ENCODE data around the gene GPX2. TPM values are rescaled to one million over a fixed set of nuclear protein-coding genes. Genes with fewer than 3 reads are reported as not detected.

Gene GPX2
- total and polyA plus RNA-seq, 4 donors: 6.9 to 1,067 (median 325) TPM

GRCh38 chr14:64899958-64900357 lies 42.6 kb downstream of the GPX2 start:
- no peak overlapping the region for H3K4me3 ChIP-seq (ENCODE audit: low read depth in 1 of 3, low read length in 3 of 3)
- no peak for DNase-seq (ENCODE audit: low spot score)
- H3K9me3 ChIP-seq (ENCODE audit: control insufficient read depth in 4 of 4, low read length in 3 of 4): no peaks in the 10 kb centered on the region
- TF ChIP-seq YY1 (IDR thresholded peaks at IDR 0.05): no peak
- no peak for TF ChIP-seq SP1 (IDR thresholded peaks at IDR 0.05)
- TF ChIP-seq NR2F2 (IDR thresholded peaks at IDR 0.05): no peak
- no peak for TF ChIP-seq ATF3 (IDR thresholded peaks at IDR 0.05)
- TF ChIP-seq, protein P1, sequence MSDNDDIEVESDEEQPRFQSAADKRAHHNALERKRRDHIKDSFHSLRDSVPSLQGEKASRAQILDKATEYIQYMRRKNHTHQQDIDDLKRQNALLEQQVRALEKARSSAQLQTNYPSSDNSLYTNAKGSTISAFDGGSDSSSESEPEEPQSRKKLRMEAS (IDR thresholded peaks at IDR 0.05): no peak
- TF ChIP-seq JUND (IDR thresholded peaks at IDR 0.05): no peak
- 59% methylated on average over 1 of the region's 1 CpG for WGBS
- H3K27ac ChIP-seq (ENCODE audit: low read depth in 1 of 2, low read length in 2 of 2): no peak overlapping the region
- no peaks in the 10 kb centered on the region for H3K27me3 ChIP-seq (ENCODE audit: control insufficient read depth in 4 of 4, insufficient read depth in 4 of 4, low read length in 3 of 4)
- H3K36me3 ChIP-seq (ENCODE audit: control insufficient read depth in 4 of 4, insufficient read depth in 3 of 4, low read depth in 1 of 4, low read length in 3 of 4): no peaks in the 10 kb centered on the region
- no peaks in the 10 kb centered on the region for H3K4me1 ChIP-seq (ENCODE audit: control insufficient read depth in 4 of 4, insufficient read depth in 4 of 4, low read length in 3 of 4)
- no peak overlapping the region for H3K9ac ChIP-seq (ENCODE audit: low read depth in 1 of 2, low read length in 2 of 2)

DNA sequence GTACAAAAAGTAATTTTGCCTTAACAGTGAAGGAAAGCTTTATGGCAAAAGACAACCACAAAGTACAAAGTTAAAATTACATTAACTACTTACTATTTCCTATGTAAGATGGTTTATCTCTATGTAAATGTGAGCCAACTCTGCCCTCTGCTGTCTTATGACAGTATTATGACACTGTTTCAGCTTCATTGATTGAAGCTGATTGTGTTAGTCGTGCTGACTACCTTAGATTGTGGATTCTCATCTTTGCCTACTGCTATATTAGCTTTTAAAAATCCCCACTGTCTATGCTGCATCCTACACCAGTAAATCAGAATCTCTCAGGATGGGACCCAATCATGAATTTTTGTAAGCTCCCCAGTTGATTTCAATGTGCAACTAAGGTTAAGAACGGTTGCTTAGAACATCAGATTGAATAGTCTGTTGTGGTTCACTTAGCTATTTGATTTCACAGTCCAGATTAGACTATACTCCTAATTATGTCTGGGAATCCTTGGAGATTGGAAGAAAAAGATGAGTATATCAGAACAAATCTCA lies 50.6 kb downstream of the GPX2 start:
- Histone ChIP-seq H3K36me3 (ENCODE audit: control insufficient read depth in 4 of 4, insufficient read depth in 3 of 4, low read depth in 1 of 4, low read length in 3 of 4) (no peaks in the 10 kb centered on the region), H3K9me3 (ENCODE audit: control insufficient read depth in 4 of 4, low read length in 3 of 4) (no peaks in the 10 kb centered on the region), H3K9ac (ENCODE audit: low read depth in 1 of 2, low read length in 2 of 2) (no peak overlapping the region), H3K27ac (ENCODE audit: low read depth in 1 of 2, low read length in 2 of 2) (no peak overlapping the region), H3K27me3 (ENCODE audit: control insufficient read depth in 4 of 4, insufficient read depth in 4 of 4, low read length in 3 of 4) (no peaks in the 10 kb centered on the region), H3K4me1 (ENCODE audit: control insufficient read depth in 4 of 4, insufficient read depth in 4 of 4, low read length in 3 of 4) (peaks cover 0 to 5% (median 2%) of the 10 kb centered on the region in 4 donors), H3K4me3 (ENCODE audit: low read depth in 1 of 3, low read length in 3 of 3) (no peak overlapping the region)
- no peak for TF ChIP-seq HNF4A (conservative IDR thresholded peaks at IDR 0.05)
- TF ChIP-seq, protein P1 (IDR thresholded peaks at IDR 0.05): no peak
- TF ChIP-seq RAD21 (IDR thresholded peaks at IDR 0.05): peak; percentile 89 to 91
- TF ChIP-seq, protein P2, sequence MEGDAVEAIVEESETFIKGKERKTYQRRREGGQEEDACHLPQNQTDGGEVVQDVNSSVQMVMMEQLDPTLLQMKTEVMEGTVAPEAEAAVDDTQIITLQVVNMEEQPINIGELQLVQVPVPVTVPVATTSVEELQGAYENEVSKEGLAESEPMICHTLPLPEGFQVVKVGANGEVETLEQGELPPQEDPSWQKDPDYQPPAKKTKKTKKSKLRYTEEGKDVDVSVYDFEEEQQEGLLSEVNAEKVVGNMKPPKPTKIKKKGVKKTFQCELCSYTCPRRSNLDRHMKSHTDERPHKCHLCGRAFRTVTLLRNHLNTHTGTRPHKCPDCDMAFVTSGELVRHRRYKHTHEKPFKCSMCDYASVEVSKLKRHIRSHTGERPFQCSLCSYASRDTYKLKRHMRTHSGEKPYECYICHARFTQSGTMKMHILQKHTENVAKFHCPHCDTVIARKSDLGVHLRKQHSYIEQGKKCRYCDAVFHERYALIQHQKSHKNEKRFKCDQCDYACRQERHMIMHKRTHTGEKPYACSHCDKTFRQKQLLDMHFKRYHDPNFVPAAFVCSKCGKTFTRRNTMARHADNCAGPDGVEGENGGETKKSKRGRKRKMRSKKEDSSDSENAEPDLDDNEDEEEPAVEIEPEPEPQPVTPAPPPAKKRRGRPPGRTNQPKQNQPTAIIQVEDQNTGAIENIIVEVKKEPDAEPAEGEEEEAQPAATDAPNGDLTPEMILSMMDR (IDR thresholded peaks at IDR 0.05; ENCODE audit: low read depth, low read length, missing input control): peak; percentile 69
- DNase-seq (ENCODE audit: low spot score): no peak
- 44% methylated on average over 2 of the region's 2 CpGs for WGBS

- no peaks in the 10 kb centered on the region for H3K27me3 ChIP-seq (ENCODE audit: control insufficient read depth in 4 of 4, insufficient read depth in 4 of 4, low read length in 3 of 4)
- H3K9ac ChIP-seq (ENCODE audit: low read depth in 1 of 2, low read length in 2 of 2): no peak overlapping the region
- WGBS: 81% methylated on average over 4 of the region's 4 CpGs
- no peak for TF ChIP-seq RAD21 (IDR thresholded peaks at IDR 0.05)
- no peak for TF ChIP-seq FOXA2 (IDR thresholded peaks at IDR 0.05)
- no peak for TF ChIP-seq RXRA (IDR thresholded peaks at IDR 0.05)
- no peak for TF ChIP-seq HNF4A (conservative IDR thresholded peaks at IDR 0.05)
- no peak for TF ChIP-seq GABPA (IDR thresholded peaks at IDR 0.05 in 1 of 2, conservative IDR thresholded peaks at IDR 0.05 in 1 of 2)
- TF ChIP-seq FOXA1 (IDR thresholded peaks at IDR 0.05): no peak
- TF ChIP-seq YY1 (IDR thresholded peaks at IDR 0.05): no peak
- TF ChIP-seq SP1 (IDR thresholded peaks at IDR 0.05): no peak
- TF ChIP-seq ATF3 (IDR thresholded peaks at IDR 0.05): no peak
- TF ChIP-seq, protein P2 (IDR thresholded peaks at IDR 0.05; ENCODE audit: low read depth, low read length, missing input control): no peak
- H3K27ac ChIP-seq (ENCODE audit: low read depth in 1 of 2, low read length in 2 of 2): no peak overlapping the region
- no peaks in the 10 kb centered on the region for H3K36me3 ChIP-seq (ENCODE audit: control insufficient read depth in 4 of 4, insufficient read depth in 3 of 4, low read depth in 1 of 4, low read length in 3 of 4)
- no peak for DNase-seq (ENCODE audit: low spot score)
- H3K4me3 ChIP-seq (ENCODE audit: low read depth in 1 of 3, low read length in 3 of 3): no peak overlapping the region
- no peaks in the 10 kb centered on the region for H3K9me3 ChIP-seq (ENCODE audit: control insufficient read depth in 4 of 4, low read length in 3 of 4)
- H3K4me1 ChIP-seq (ENCODE audit: control insufficient read depth in 4 of 4, insufficient read depth in 4 of 4, low read length in 3 of 4): peaks cover 0 to 5% (median 2%) of the 10 kb centered on the region in 4 donors
Observed at GRCh38 chr14:64891173-64891838, 51.2 kb downstream of the GPX2 start.
